Measurements from ENCODE around the gene COG8. TPM values are rescaled to one million over a fixed set of nuclear protein-coding genes. Genes with fewer than 3 reads are reported as not detected.

The COG8 gene
- total and polyA plus RNA-seq, 9 of the 15 experiments (the other 6 are each of a cell fraction or from before 2014, with no cell fraction given), result 3.7 to 42.6 (median 30.1) TPM

DNA sequence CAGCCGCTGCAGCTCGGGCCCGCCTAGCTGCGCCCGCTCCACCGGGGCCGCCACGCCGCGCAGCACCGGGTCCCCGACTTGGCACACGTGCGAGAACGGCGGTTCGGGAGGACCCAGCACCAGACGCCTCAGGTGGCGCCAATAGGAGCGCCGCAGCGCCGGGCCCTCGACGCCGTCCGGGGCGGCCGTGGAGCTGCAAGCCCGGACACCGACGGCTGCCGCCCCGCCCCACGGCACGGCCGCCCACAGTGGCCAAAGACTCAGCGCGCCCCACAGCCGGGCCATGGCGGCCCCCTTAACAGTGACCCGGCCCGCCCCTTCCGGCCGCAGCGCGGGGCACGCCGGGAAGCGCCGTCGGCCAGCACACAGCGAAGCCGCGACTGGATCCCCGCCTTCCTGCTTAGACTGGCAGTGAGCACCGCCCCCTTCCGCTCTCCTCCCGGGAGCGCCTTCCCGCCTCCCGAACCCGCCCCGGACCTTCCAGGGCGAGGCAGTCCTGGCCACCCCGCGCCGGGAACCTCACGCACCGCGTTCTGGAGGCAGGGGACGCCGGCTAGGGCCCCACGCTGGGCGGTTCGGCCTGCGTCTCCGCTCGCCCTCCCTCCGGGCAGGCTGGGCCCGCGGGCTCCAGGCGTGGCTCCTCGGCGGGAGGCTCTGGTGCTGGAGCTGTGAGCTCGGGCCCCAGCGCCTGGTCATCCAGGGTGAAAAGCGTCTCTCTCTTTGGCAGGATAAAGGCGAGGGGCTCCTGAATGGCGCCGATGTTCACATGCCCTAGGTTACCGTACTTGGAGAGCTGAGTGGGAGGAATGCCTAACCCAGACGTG lies 8.9 kb downstream of the COG8 start, which contains the start of gene PDF (continued):
- TF ChIP-seq ZNF175 (CRISPR knock-in tag; IDR thresholded peaks at IDR 0.05; ENCODE audit: low read depth) (no peak), BRF1 (IDR thresholded peaks at IDR 0.05; ENCODE audit: borderline replicate concordance, extremely low read depth, insufficient read length) (no peak), ZFX (CRISPR knock-in tag; IDR thresholded peaks at IDR 0.05) (peak; percentile 84), KLF16 (IDR thresholded peaks at IDR 0.05) (no peak), STAT5B (CRISPR knock-in tag; IDR thresholded peaks at IDR 0.05) (no peak), ZNF274 (IDR thresholded peaks at IDR 0.05; ENCODE audit: borderline replicate concordance, low read depth, low read length) (no peak), ZMIZ1 (IDR thresholded peaks at IDR 0.05; ENCODE audit: low read depth in 2 of 2, low read length in 2 of 2) (no peak; a peak in 1 of 4 replicates), ZZZ3 (IDR thresholded peaks at IDR 0.05) (no peak), PTTG1 (tag; IDR thresholded peaks at IDR 0.05; ENCODE audit: low read depth) (no peak), RBM34 (IDR thresholded peaks at IDR 0.05; ENCODE audit: borderline replicate concordance, insufficient read depth, low read length) (0 out of 2 replicates have a peak, but pooled peaks have one; percentile 38), ZNF436 (CRISPR knock-in tag; IDR thresholded peaks at IDR 0.05) (no peak), SRSF1 (IDR thresholded peaks at IDR 0.05; ENCODE audit: low read depth, low read length) (no peak), MECOM (CRISPR knock-in tag; IDR thresholded peaks at IDR 0.05) (no peak), POLR3A (IDR thresholded peaks at IDR 0.05; ENCODE audit: borderline replicate concordance, extremely low read depth, insufficient read depth, insufficient read length) (no peak), REST (IDR thresholded peaks at IDR 0.05; ENCODE audit: borderline replicate concordance) (peak; percentile 90), REST (CRISPR knock-in tag; IDR thresholded peaks at IDR 0.05; ENCODE audit: low read depth) (peak; percentile 79; the same call in 1 of the 2 replicates)

All from K562 (cell line).